Sigmoid colon (tissue), 7 donors: ENCODE results near the gene GIGYF2. TPM values are rescaled to one million over a fixed set of nuclear protein-coding genes. Genes with fewer than 3 reads are reported as not detected.

Experiments used
- DNase-seq: peaks from one replicate; pipeline ENCODE4 v3.0.0-alpha.2; 2019
- H3K27ac ChIP-seq, 4 donors: fragments of 200-600 bp; sonication (generic); one replicate each; pipeline ENCODE4 v1.5.1; 2016 to 2019; ENCODE audit warnings: mild to moderate bottlenecking in 1 of 4
- H3K27me3 ChIP-seq, 3 donors: fragments of 200-600 bp; sonication (generic); one replicate each; pipeline ENCODE4 v1.5.1; 2019; ENCODE audit warnings: mild to moderate bottlenecking in 1 of 3
- H3K36me3 ChIP-seq, 4 donors: fragments of 200-600 bp; sonication (generic); one replicate each; pipeline ENCODE4 v1.5.1; 2016 to 2019
- H3K4me1 ChIP-seq, 4 donors: fragments of 200-600 bp; sonication (generic); one replicate each; pipeline ENCODE4 v1.5.1; 2017 to 2019
- H3K4me3 ChIP-seq, 4 donors: fragments of 200-600 bp; sonication (generic); one replicate each; pipeline ENCODE4 v1.5.1; 2017 to 2019; ENCODE audit warnings: mild to moderate bottlenecking in 2 of 4, moderate library complexity in 1 of 4
- H3K9me3 ChIP-seq, 4 donors: fragments of 200-600 bp in 3 of 4; sonication (generic) in 3 of 4; one replicate each; pipeline versions ENCODE4 v1.5.1 to v1.6.1; 2013 to 2019
- CTCF ChIP-seq, 4 experiments: fragments of 450-650 bp in 3 of 4; fragments of 200-600 bp in 1 of 4; IDR thresholded peaks; one replicate each; pipeline ENCODE4 v1.5.1; 2016 to 2019; ENCODE audit warnings: antibody characterized with exemption in 4 of 4, mild to moderate bottlenecking in 3 of 4, moderate library complexity in 2 of 4
- EP300 ChIP-seq, 4 donors: sonication (generic); formaldehyde crosslinking; IDR thresholded peaks; one replicate each; pipeline ENCODE4 v1.6.1; 2017; ENCODE audit warnings: antibody characterized with exemption in 4 of 4
- POLR2A ChIP-seq, 2 donors: fragments of 450-650 bp; IDR thresholded peaks; one replicate each; pipeline ENCODE4 v1.6.1; 2016; ENCODE audit warnings: antibody characterized with exemption in 2 of 2, mild to moderate bottlenecking in 2 of 2, moderate library complexity in 2 of 2
- POLR2AphosphoS5 ChIP-seq, 4 donors: sonication (generic); formaldehyde crosslinking; IDR thresholded peaks; one replicate each; pipeline ENCODE4 v1.6.1; 2017; ENCODE audit warnings: antibody characterized with exemption in 4 of 4
- WGBS, 2 donors: extraction: QIAGEN DNeasy Blood & Tissue Kit; methylation state at CpG; one replicate each; pipeline ENCODE4 v1.1.7; 2013; 5-methylcytosine and 5-hydroxymethylcytosine counted together
- intact Hi-C: fragments of 100-400 bp; cut with DNase I; formaldehyde crosslinking; loops from one replicate; pipeline ENCODE4 v1.15.1; 2023
- polyA plus RNA-seq, 3 donors: library from polyadenylated mRNA; stranded (reverse); fragments of 200-250 nt; gene quantifications; one replicate each; pipeline ENCODE4 v1.2.3, GENCODE V29; 2013
- total RNA-seq, 4 donors: library from RNA; depleted of rRNA; stranded (reverse); fragments of >200 nt; gene quantifications; one replicate each; pipeline ENCODE4 v1.1.0, GENCODE V29; 2016
- donor health status: healthy with polysubstance abuse.
- donor health status: Bipolar disorder and iron deficiency.
- donor health status: healthy.

Gene GIGYF2
- total and polyA plus RNA-seq, 7 donors: 10.2 to 90.0 (median 62.9) TPM

GRCh38 chr2:232873909-232874641 is 176.9 kb downstream of the GIGYF2 start:
- DNase-seq: peak; percentile 25
- Histone ChIP-seq H3K27ac (no peak overlapping the region), H3K27me3 (peaks cover 17 to 28% (median 24%) of the 10 kb centered on the region in 3 donors), H3K36me3 (no peaks in the 10 kb centered on the region), H3K9me3 (no peaks in the 10 kb centered on the region), H3K4me1 (peaks cover 0 to 20% (median 16%) of the 10 kb centered on the region in 4 donors), H3K4me3 (no peak overlapping the region)
- 25 to 65% methylated on average over 6 of the region's 6 CpGs for WGBS, 2 donors
- TF ChIP-seq POLR2A (IDR thresholded peaks at IDR 0.05): no peak
- intact Hi-C loops: no loop called here

GRCh38 chr2:232874677-232875223 is 177.6 kb downstream of the GIGYF2 start:
- TF ChIP-seq EP300 (IDR thresholded peaks at IDR 0.05) (no peak), POLR2AphosphoS5 (IDR thresholded peaks at IDR 0.05) (no peak), CTCF (IDR thresholded peaks at IDR 0.05) (no peak), POLR2A (IDR thresholded peaks at IDR 0.05) (no peak)
- DNase-seq: peak; percentile 49
- peaks cover 0 to 20% (median 16%) of the 10 kb centered on the region in 4 donors for H3K4me1 ChIP-seq
- H3K4me3 ChIP-seq: no peak overlapping the region
- no peaks in the 10 kb centered on the region for H3K9me3 ChIP-seq
- intact Hi-C loops: no loop called here
- H3K36me3 ChIP-seq: no peaks in the 10 kb centered on the region
- H3K27me3 ChIP-seq: peaks cover 17 to 28% (median 24%) of the 10 kb centered on the region in 3 donors
- no peak overlapping the region for H3K27ac ChIP-seq
- 67 to 92% methylated on average over 16 of the region's 16 CpGs for WGBS, 2 donors

- Histone ChIP-seq H3K27ac (peak overlapping the region in 1 of 4 donors; percentile 22), H3K36me3 (no peaks in the 10 kb centered on the region), H3K4me3 (peak overlapping the region in 3 of 4 donors; percentile 36 to 49 (median 48)), H3K4me1 (peaks cover 0 to 20% (median 16%) of the 10 kb centered on the region in 4 donors), H3K9me3 (no peaks in the 10 kb centered on the region), H3K27me3 (peaks cover 17 to 28% (median 24%) of the 10 kb centered on the region in 3 donors)
- intact Hi-C loops: no loop called here
- peak; percentile 56 for DNase-seq
- WGBS, 2 donors: 9 to 19% methylated on average over 37 of the region's 37 CpGs
- TF ChIP-seq EP300 (IDR thresholded peaks at IDR 0.05) (no peak), POLR2A (IDR thresholded peaks at IDR 0.05) (no peak), POLR2AphosphoS5 (IDR thresholded peaks at IDR 0.05) (no peak), CTCF (IDR thresholded peaks at IDR 0.05) (no peak)
Observed at GRCh38 chr2:232875256-232876121, 178.4 kb downstream of the GIGYF2 start.

GRCh38 chr2:232876161-232876977 is 179.2 kb downstream of the GIGYF2 start:
- H3K27ac ChIP-seq: peak overlapping the region in 1 of 4 donors; percentile 22
- H3K4me1 ChIP-seq: peaks cover 0 to 20% (median 16%) of the 10 kb centered on the region in 4 donors
- no peak for TF ChIP-seq POLR2A (IDR thresholded peaks at IDR 0.05)
- no peak for TF ChIP-seq EP300 (IDR thresholded peaks at IDR 0.05)
- no peak for TF ChIP-seq CTCF (IDR thresholded peaks at IDR 0.05)
- TF ChIP-seq POLR2AphosphoS5 (IDR thresholded peaks at IDR 0.05): no peak
- peak; percentile 36 for DNase-seq
- H3K36me3 ChIP-seq: no peaks in the 10 kb centered on the region
- no peaks in the 10 kb centered on the region for H3K9me3 ChIP-seq
- H3K4me3 ChIP-seq: peak overlapping the region in 3 of 4 donors; percentile 36 to 49 (median 48)
- peaks cover 17 to 28% (median 24%) of the 10 kb centered on the region in 3 donors for H3K27me3 ChIP-seq
- 1% methylated on average over 119 of the region's 119 CpGs for WGBS, 2 donors
- intact Hi-C loops: no loop called here
